NCI-H1092 (cell line): ENCODE data around the gene CABLES1.

ENCODE experiments used
- DNase-seq: peaks from one replicate; lab custom pipeline; 2025; lab: John Stamatoyannopoulos, UW

Gene CABLES1

DNA sequence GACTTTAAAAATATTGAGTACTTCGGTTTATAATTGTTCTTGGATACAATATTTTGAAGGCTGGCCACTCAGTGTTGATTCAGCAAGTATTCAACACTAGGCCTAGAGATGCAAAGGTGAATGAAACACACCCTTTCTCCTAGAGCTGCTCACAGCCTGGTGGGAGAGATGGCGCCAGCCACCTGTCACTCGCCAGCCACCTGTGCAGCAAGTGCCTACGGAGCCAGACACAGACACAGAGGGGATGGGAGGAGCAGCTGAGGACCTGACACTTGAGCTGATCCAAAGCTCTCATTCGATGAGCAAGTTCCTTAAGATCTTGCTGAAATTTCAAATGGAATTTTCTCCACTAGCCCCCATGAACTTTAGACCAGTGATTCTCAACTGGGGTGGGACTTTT lies 166.7 kb downstream of the CABLES1 start:
- no peak for DNase-seq

DNA sequence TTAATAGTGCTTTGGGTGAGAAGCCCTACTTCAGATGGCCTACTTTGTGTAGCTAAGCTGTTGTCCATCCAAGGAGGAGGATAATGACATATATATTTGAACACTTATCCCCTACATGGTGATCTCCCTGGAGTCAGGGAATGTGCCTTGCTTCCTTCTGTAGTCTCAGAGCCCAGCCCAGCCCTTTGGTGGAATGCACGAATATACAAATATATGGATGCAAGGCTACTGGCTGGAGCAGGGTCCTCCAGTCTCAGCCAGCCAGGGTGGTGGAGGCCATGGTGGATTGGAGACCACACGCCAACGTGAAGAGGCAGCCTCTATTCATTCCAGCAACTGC lies 167.2 kb downstream of the CABLES1 start:
- no peak for DNase-seq

DNA sequence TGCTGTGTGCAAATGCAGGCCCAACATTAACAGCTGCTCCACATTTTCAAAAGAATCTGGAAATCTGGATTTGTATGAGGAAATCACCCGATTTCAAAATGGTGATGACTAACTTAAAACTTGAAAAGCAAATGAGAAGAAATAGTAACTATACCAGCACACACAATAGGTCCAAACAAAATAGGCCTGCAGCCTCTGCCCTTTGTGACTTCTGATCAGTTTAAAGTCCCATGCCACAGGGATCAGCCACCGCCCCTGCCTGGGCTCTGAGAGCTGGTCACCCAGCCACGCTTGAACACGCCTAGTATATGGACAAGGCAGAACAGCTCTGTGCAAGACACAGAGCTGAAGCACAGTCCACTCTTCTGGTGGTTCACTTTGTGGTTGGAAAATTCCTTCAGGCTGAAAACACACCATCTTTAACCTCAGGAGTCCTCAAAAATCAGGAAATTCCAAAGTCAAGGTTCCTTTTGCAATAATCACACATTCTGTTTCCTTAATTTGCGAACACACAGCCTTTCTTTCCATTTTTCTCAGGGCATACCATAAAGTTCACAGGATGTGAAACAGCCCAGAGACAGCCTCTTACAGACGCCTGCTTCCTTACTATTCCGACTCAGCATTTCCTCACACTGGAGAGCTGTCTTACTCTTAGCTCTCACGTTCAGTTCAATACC lies 167.7 kb downstream of the CABLES1 start:
- DNase-seq = no peak

DNA sequence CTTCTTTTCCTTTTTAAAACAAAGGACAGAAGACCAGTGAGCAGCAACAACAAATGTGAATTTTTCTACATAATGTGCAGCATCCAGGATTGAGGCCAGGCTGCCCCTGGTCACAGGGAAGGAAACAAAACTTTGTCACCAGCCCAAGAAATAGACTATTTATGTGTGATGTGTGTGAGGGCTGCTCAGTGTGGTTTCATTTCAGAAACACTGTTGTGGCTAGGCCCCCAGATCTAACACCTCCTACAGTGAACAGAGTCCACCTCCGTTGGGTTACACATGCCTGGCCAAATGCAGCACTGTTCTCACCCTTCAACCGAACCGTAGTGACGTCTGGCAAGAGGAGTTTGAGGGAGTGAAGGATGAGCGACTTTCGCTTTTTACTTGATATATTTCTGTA lies 171.5 kb downstream of the CABLES1 start:
- DNase-seq = no peak

DNA sequence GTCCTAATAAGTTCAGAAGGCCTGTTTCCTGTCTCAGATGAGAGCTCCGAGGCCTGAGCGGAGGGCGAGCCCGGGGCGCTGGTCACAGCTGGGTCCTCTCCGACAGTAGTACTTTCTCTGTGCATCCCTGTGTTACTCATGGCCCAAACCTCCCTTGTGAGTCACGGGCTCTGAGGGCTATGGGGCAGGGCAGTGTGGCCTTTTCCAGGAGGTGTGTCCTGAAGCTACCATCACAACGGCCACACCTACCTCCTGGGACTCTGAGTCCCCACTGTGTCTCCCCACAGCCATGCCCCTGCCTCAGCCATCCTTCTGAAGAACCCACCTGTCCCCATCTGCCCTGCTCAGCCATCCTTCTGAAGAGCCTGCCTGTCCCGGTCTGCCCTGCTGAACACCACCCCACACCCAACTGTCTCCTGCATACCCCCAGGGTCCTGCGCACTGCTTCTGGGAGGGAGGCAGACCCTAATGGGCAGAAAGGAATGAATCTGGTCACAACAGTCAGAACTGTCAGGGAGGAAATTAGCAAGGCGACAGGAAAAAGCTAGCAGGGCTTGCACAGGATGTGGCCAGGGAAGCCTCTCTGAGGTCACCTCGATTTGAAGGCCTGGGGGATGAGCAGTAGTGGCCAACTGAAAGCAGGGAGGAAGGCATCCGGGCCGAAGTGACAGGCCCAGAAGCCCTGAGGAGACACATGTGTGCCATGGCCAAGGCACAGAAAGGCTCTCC lies 172.4 kb downstream of the CABLES1 start:
- no peak for DNase-seq
